ENCODE results near the gene GDPD2.

The GDPD2 gene

GRCh38 chrX:70437921-70438665, 15.0 kb downstream of the GDPD2 start:
- DNase-seq = no peak

DNA sequence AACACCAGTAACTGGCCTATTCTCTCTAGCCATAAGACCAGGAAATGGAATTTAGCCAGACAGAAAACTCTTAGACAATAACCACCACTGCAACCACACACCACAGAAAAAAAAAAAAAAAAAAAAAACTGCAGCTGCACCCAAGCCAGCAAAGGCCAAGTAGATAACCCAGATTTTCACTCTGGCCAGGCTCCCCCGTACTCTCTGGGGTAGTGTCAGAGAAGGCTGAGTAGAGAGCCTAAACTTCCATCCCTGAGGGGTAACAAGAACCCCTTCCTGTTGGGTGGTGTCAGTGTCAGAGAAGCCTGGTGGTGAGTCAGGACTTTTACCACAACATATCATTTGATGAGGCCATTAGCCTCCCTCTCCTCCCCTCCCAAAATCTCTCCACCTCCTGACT, 15.9 kb downstream of the GDPD2 start:
- no peak for DNase-seq

- no peak for DNase-seq
These were observed 19.1 kb downstream of the GDPD2 start for GRCh38 chrX:70442224-70442623.

- peak; percentile 27 to 39 for DNase-seq
These were observed 21.3 kb downstream of the GDPD2 start, which contains the start of gene DLG3 for GRCh38 chrX:70444326-70444945. Gene DLG3 (plus strand): TSS chrX:70444835. CDS start chrX:70445202, 367 bp downstream.

- DNase-seq = no peak
These were observed 22.0 kb downstream of the GDPD2 start for GRCh38 chrX:70444946-70445656.

- DNase-seq = no peak
These were observed 22.8 kb downstream of the GDPD2 start for GRCh38 chrX:70445951-70446350.

DNA sequence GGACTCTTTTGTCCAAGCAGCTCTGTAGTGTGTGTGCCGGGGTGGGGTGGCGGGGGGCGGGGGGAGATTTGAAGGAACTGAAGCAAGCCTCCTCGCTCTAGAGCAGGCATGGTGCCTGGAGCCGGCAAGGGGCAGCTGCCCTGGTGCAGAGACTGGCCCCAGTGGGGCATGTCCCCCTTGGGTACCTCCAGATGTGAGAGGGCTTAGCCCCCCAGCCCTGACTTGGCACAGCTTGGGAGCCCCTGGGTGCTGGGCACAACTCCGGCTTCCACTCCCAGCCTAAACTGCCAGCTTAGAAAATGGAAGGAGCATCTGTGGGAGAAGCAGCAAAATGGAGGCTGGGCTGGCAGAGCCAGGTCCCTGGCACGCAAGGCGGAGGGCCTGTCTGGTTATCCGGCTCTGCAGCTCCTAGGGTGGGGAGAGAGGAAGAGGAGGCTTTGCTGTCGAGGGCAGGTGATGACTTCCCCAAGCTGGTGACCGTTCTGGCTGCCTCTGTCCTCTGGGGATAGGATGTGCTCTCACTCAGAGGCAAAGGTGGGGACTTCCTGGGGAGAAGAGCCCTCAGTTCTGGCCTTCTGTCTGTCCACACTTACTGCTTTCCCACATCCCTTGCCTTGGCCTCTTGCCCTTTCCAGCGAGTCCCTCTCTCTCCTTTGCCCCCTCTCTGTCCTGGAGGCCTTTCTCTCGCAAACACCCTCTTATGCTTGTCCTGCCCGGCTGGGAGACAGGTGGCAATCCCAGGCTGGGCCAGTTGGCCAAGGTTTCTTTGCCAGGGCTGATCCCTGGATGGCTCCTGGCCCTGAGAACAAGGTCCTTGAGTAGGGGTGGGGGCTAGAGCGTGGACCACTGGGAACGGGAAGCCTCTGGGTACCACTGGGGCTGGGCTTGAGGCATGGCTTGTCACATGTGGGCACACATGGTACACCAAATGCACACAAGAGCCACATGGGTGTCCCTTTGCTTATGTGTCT, 23.6 kb downstream of the GDPD2 start:
- no peak for DNase-seq

- no peak for DNase-seq
These were observed 26.4 kb downstream of the GDPD2 start for GRCh38 chrX:70449457-70449966.

- peak; percentile 58 to 67 for DNase-seq
These were observed 29.1 kb downstream of the GDPD2 start for GRCh38 chrX:70452143-70452733.

- no peak for DNase-seq
These were observed 30.0 kb downstream of the GDPD2 start for GRCh38 chrX:70453024-70453618.

DNA sequence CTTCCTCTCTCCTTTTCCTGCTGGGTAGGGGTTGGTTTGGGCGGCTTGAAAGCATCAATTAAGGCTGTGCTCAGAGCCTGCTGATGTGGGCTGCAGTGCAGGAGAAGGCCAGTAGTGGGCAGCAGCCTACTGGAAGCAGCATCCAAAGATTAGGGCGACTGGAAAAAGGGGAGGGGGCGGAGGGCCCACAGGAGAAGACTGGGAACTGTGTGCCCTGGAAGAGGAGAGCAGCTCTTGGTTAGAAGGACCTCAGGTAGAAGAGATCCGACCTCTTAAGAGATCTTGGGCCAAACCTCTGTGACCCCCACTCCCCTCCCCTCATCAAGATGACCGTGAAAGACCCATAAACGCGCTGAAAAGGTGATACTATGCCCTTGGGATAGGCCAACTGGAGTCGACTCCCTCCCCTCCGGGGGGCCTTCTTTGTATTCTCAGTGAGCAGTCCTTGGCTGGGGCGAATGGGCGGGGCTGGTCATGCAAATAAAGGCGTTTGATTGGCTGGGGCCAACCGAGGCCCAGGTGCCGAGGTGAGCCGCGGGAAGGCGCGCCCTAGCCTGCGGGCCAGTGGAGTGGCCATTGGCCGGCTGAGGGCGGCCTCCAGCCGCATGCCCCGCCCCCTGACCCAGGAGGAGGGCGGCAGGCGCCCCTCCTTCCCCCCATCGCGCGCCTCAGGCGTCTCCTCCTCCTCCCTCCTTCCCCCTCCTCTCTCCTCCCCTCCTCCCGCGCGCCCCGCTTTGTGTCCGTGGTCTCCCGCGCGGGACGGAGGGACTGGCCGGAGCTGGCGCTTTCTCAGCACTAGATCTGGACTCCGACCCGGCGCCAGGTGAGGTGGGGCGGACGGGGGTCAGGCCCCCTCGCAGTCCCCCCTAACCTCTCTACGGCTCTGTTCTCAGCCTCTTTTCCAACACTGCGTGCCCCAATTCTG, 31.6 kb downstream of the GDPD2 start:
- peak; percentile 73 to 85 for DNase-seq

DNA sequence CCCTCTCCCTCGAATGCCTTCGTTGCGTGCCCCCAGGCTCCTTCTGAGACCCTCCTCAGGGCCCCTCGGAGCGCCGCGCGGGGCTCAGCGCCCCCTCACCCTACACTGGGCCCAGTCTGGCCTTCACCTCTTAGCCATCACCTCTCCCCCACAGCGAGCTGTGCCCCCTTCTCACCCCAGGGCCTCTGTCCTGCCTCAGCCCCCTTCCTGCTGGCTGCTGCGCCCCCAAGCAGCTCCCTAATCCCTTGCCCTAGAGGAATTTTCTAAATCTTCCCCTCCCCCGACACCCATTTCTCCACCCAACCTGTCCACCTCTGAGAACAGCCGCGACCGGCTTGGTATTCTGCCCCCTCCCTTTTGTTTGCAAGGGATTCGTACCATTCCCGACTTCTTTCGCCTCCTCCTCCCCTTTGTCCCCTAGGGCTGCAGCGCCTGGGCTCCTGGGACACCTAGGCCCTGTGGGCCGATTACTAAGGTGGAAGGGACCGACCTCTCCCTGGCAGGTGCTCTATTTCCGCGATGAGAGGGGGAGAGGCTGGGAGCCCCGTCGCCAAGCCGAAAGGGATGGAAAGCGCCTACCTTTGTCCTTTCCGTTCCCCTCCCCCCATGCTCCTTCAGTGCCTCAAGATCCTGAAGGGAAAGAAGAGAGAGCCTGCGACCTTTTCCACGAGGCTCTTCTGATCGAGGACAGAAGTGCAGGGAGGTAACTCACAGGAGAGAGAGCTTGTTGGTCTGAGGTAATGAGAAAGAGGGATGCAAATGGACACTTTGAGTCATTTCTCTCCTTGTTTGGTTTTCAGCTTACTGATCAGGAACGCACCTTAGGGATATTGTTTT, 32.5 kb downstream of the GDPD2 start:
- no peak for DNase-seq

DNA sequence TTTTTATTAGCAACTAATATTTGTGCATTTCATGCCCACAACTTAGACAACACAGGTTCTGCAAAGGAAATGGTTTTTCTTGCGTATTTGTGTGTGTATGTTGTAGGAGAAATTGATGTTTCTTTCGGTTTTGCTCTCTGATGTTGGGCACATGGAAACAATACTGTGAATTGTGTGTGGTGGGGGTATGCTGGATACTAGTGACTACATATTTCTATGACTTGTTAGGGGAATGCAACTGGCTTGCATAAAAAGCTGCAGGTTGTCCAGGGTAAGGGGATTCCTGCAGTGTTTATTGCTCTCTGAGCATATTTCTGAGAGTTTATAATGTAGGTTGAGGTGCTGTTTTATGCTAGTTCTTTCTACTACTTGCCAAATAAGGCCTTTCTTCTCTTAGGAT, 33.1 kb downstream of the GDPD2 start:
- DNase-seq = peak in 1 of 2 donors; percentile 38

DNA sequence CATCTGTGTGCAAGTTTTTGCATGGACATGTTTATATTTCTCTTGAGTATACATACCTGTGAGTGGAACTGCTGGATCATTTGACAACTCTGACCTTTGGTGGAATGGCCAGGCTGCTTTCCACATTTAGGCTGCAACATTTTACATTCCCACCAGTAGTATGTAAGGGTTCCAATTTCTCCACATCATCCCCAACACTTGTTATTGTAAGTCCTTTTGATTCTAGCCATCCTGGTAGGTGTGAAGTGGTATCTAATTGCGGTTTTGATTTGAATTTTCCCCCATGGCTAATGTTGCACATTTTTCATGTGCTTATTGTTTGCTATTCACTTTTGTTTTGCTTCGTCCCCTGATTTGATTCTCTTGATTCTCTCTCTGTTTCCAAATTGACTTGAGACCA, 37.9 kb downstream of the GDPD2 start:
- DNase-seq = no peak

DNA sequence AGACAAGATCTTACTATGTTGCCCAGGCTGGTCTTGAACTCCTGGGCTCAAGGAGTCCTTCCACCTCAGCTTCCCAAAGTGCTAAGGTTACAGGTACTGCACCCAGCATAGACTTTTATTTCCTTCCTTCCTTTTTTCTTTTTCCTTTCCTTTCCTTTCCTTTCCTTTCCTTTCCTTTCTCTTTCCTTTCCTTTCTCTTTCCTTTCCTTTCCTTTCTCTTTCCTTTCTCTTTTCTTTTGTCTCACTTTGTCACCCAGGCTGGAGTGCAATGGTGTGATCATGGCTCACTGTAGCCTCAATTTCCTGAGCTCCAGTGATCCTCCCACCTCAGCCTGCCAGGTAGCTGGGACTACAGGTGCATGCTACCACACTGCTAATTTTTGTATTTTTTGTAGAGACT, 40.9 kb downstream of the GDPD2 start:
- DNase-seq = no peak

DNA sequence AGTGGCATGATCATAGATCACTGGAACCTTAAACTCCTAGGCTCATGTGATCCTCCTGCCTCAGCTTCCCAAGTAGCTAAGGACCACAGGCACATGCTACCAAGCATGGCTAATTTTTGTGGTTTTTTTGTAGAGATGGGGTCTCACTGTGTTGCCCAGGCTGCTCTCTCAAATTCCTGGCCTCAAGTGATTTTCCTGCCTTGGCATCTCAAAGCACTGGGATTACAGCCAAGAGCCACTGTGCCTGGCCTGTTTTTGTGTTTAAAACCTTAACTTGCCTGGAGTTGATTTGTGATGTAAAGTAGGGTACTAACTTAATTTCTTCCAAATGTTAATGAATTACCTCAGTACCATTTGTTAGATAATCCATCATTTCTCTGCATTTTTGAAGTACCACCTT, 43.9 kb downstream of the GDPD2 start:
- DNase-seq = no peak

GRCh38 chrX:70468709-70469108, 45.6 kb downstream of the GDPD2 start:
- DNase-seq = no peak

DNA sequence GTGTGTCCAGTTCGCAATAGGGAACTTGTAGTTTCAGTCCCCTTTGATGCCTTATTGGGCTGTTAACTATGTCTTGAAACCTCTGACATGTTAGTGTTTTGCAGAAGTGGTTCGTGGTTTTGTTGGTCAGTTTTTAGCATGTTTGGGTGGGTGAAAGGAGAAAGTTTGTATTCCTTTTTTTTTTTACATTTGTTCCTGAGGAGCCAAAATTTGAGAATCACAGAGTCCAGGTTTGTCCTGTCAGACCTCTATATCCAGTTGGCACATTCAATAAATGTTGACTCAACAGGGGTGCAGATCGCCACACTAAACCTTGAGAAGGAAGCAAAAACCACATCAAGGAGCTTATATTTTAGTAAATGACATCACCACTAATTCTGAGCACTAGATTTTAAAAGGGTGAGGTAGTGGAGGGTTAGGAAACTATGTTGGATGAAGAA, 47.8 kb downstream of the GDPD2 start:
- peak in 1 of 2 donors; percentile 28 for DNase-seq

DNA sequence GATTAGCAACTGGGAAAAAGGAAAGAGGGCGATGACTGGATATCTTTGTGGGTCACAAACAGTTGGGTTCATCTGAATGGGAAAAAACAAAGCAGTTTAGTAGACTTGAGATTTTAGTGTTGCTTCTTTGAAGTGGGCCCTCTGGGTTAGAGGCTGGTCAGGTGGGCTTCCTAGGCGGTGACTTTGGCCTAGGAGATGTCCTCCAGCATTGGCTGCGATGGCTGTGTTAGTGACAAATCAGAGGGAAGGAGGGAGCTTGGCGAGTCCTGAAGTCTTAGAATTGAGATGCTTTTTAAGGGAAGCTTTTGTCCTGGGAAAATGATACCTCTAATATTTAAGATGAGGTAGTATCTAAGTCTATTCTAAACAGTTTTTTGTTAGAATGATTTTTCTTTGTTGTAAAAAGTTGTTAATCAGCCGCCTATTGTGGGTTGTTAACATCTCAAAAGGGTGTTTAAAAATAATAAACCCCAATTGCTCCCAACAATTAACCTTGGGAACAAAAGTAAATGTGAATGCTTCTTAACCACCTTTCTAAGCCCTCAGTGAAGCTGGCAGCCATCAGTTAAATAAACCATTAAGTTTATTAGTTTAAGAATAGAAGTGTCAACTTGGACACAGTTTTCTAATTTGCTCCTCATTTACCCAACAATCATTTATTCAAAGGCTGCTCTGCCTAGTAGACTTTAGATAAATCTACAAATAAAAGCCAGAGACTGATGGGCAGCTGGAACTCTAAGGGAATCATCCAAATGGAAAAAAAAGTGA, 53.2 kb downstream of the GDPD2 start:
- DNase-seq = no peak
